ENCODE data around the gene ERC2. TPM values are rescaled to one million over a fixed set of nuclear protein-coding genes. Genes with fewer than 3 reads are reported as not detected.

The ERC2 gene
- total and polyA plus RNA-seq, 2 of the 8 experiments (the other 6 are each of a cell fraction or from before 2014, with no cell fraction given) = 16.4 to 22.8 TPM

DNA sequence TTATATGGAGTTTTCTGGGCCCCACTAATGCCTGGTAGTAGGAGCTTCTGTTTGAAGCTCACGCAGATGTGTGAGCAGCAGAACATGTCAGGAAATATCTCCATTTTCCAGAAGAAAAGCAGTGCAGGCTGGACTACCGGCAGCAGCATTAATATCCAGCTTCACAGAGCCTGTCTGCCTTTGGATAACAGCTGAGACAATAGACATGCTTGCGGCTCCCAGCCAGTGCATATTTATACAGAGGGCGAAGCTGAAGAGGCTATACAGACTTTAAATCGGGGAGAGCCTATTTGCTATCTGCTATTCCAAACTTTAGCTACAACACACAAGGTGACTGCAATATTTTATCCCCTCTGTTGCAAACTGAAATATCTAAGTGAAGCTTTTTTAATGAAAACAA is 731.1 kb downstream of the ERC2 start:
- Histone ChIP-seq H3K36me3 (ENCODE audit: control insufficient read depth in 2 of 4, insufficient read depth in 4 of 4, low read length in 3 of 4) (no peaks in the 10 kb centered on the region), H2BK15ac (ENCODE audit: low read length) (no peak overlapping the region), H3K4me1 (replicated peaks in 1 of 4; ENCODE audit: control insufficient read depth in 3 of 4, insufficient read depth in 4 of 4, low read length in 3 of 4) (no peaks in the 10 kb centered on the region), H3K79me1 (ENCODE audit: low read depth, low read length) (no peaks in the 10 kb centered on the region), H3K18ac (ENCODE audit: extremely low read depth, low read length) (no peak overlapping the region), H2BK12ac (ENCODE audit: low read depth, low read length) (no peak overlapping the region), H3K9me3 (ENCODE audit: insufficient read depth in 2 of 2, low read depth in 1 of 2, low read length in 1 of 2) (no peaks in the 10 kb centered on the region), H4K8ac (ENCODE audit: extremely low read depth, insufficient read depth, low read length) (no peak overlapping the region), H3K27me3 (replicated peaks in 1 of 4; ENCODE audit: control insufficient read depth in 3 of 4, extremely low read depth in 1 of 4, insufficient read depth in 3 of 4, low read length in 3 of 4) (peaks cover 0 to 1% (median 0%) of the 10 kb centered on the region in 4 experiments; a peak in 1 of 7 replicates), H4K5ac (ENCODE audit: insufficient read length, low read depth, low read length) (no peak overlapping the region), H2BK20ac (ENCODE audit: low read length) (no peak overlapping the region), H3K23ac (ENCODE audit: insufficient read length) (no peak overlapping the region), H4K91ac (replicated peaks; ENCODE audit: insufficient read length, low read length) (no peak overlapping the region), H3K4me2 (ENCODE audit: insufficient read depth in 1 of 2, low read depth in 2 of 2, low read length in 2 of 2) (no peak overlapping the region), H2AFZ (ENCODE audit: low read length) (no peak overlapping the region), H3K56ac (replicated peaks; ENCODE audit: insufficient read length, low read depth, low read length) (no peak overlapping the region), H2BK120ac (replicated peaks; ENCODE audit: low read depth, low read length) (no peak overlapping the region), H3K4me3 (ENCODE audit: extremely low read depth in 1 of 4, insufficient read depth in 2 of 4, low read depth in 3 of 4, low read length in 4 of 4) (no peak overlapping the region), H3K27ac (ENCODE audit: low read depth, low read length) (no peak overlapping the region), H4K20me1 (replicated peaks in 1 of 2; ENCODE audit: control insufficient read depth in 1 of 2, insufficient read depth in 2 of 2, low read length in 2 of 2) (no peaks in the 10 kb centered on the region), H3K23me2 (ENCODE audit: low read depth, low read length) (no peaks in the 10 kb centered on the region; the same call in 1 of the 2 replicates), H3K79me2 (ENCODE audit: control insufficient read depth in 1 of 2, insufficient read depth in 2 of 2, low read length in 2 of 2) (no peaks in the 10 kb centered on the region), H3K9ac (replicated peaks in 1 of 4; ENCODE audit: extremely low read depth in 1 of 4, low read depth in 3 of 4, low read length in 3 of 4) (no peak overlapping the region), H2BK5ac (ENCODE audit: low read depth, low read length) (no peak overlapping the region), H2AK5ac (ENCODE audit: low read depth, low read length) (no peak overlapping the region), H3K14ac (ENCODE audit: insufficient read length) (no peak overlapping the region), H3K4ac (replicated peaks; ENCODE audit: insufficient read length, low read depth, low read length) (no peak overlapping the region)
- WGBS, 2 experiments (ENCODE audit: extremely low coverage in 1 of 2, insufficient coverage in 1 of 2, insufficient read length in 1 of 2, insufficient replicate concordance in 2 of 2, low coverage in 1 of 2, low lambda C conversion rate in 2 of 2, missing lambda C conversion rate in 1 of 2) = 93% methylated on average over 5 of the region's 5 CpGs; no CpG with 5 or more reads in 1 of the 2 experiments
- FAIRE-seq = no peak
- TF ChIP-seq CREB1 (IDR thresholded peaks at IDR 0.05) = no peak
- TF ChIP-seq TEAD4 (IDR thresholded peaks at IDR 0.05; ENCODE audit: low read depth, low read length) = no peak
- TF ChIP-seq YY1 (IDR thresholded peaks at IDR 0.05; ENCODE audit: low read depth, low read length) = no peak
- TF ChIP-seq BRCA1 (IDR thresholded peaks at IDR 0.05; ENCODE audit: low read depth, low read length) = no peak
- TF ChIP-seq POU5F1 (IDR thresholded peaks at IDR 0.05; ENCODE audit: low read depth, low read length) = no peak
- no peak for TF ChIP-seq GTF2F1 (IDR thresholded peaks at IDR 0.05; ENCODE audit: borderline replicate concordance, low read depth, low read length)
- TF ChIP-seq CHD1 (IDR thresholded peaks at IDR 0.05; ENCODE audit: low read depth, low read length) = no peak
- TF ChIP-seq HDAC2 (IDR thresholded peaks at IDR 0.05; ENCODE audit: borderline replicate concordance in 1 of 2, low read depth in 2 of 2, low read length in 2 of 2) = no peak
- no peak for TF ChIP-seq SP1 (IDR thresholded peaks at IDR 0.05; ENCODE audit: low read depth, low read length)
- no peak for TF ChIP-seq SIN3A (conservative IDR thresholded peaks at IDR 0.05 in 1 of 2, IDR thresholded peaks at IDR 0.05 in 1 of 2; ENCODE audit: low read depth in 1 of 2, low read length in 2 of 2)
- no peak for TF ChIP-seq TCF12 (IDR thresholded peaks at IDR 0.05; ENCODE audit: low read depth, low read length)
- TF ChIP-seq CHD2 (IDR thresholded peaks at IDR 0.05; ENCODE audit: low read length) = no peak
- DNase-seq (ENCODE audit: low read depth in 1 of 2, low spot score in 2 of 2) = no peak
- CTCF ChIA-PET (ENCODE audit: partially characterized antibody) = interaction anchor here (0.9 to 2.8 kb wide), 3 partner anchors 8 to 15 kb away, joined by 4 to 11 read pairs (median 6); no protein-coding TSS in a partner anchor
- POLR2A ChIA-PET (ENCODE audit: partially characterized antibody) = no interaction called here

All from H1 (cell line).